CD4-positive, CD25-positive, alpha-beta regulatory T cell (primary cell): Measurements from ENCODE around the gene PSMA7. TPM values are rescaled to one million over a fixed set of nuclear protein-coding genes. Genes with fewer than 3 reads are reported as not detected.

Experiments
- ATAC-seq, 2 donors: fragments of 150-1000 bp; cut with Tn5 transposase; one replicate each; pipeline ENCODE4 v1.10.0; 2021; ENCODE audit warnings: low read depth in 2 of 2, moderate number of reproducible peaks in 2 of 2, moderate library complexity in 1 of 2
- DNase-seq, 3 donors: peaks; one replicate each; pipeline versions ENCODE4 v3.0.0 to v3.0.0-alpha.2; 2012 to 2022; ENCODE audit warnings: mixed read lengths in 1 of 3
- H3K27ac ChIP-seq: one replicate; pipeline ENCODE4 v1.7.0; 2013; ENCODE audit warnings: mild to moderate bottlenecking, low read length; ENCODE audit not compliant: insufficient read depth, poor library complexity, severe bottlenecking
- H3K27me3 ChIP-seq: one replicate; pipeline ENCODE4 v1.7.0; 2013; ENCODE audit warnings: low read length; ENCODE audit not compliant: control insufficient read depth, insufficient read depth
- H3K36me3 ChIP-seq: one replicate; pipeline ENCODE4 v1.7.0; 2013; ENCODE audit warnings: mild to moderate bottlenecking, low read length, moderate library complexity; ENCODE audit not compliant: control insufficient read depth, insufficient read depth
- H3K4me1 ChIP-seq: 2 replicates; pipeline ENCODE4 v1.7.0; 2013; ENCODE audit warnings: mild to moderate bottlenecking, low read length; ENCODE audit not compliant: insufficient read depth, control insufficient read depth, poor library complexity, severe bottlenecking
- H3K4me3 ChIP-seq: one replicate; pipeline ENCODE4 v1.7.0; 2013; ENCODE audit warnings: low read depth, mild to moderate bottlenecking, low read length, moderate library complexity
- H3K9me3 ChIP-seq, 2 experiments: 1 replicate in 1 of 2; 2 replicates in 1 of 2; pipeline ENCODE4 v1.7.0; 2013; ENCODE audit warnings: low read length in 2 of 2, mild to moderate bottlenecking in 1 of 2, moderate library complexity in 1 of 2; ENCODE audit not compliant: control insufficient read depth in 2 of 2
- H3K27ac Mint-ChIP-seq, 3 donors: one replicate each; pipeline ENCODE4 v1.8.0; 2020 to 2022; ENCODE audit warnings: mild to moderate bottlenecking in 3 of 3, mixed read lengths in 3 of 3, moderate library complexity in 2 of 3
- H3K27me3 Mint-ChIP-seq: one replicate; pipeline ENCODE4 v1.8.0; 2022; ENCODE audit warnings: mild to moderate bottlenecking, mixed read lengths
- H3K36me3 Mint-ChIP-seq: one replicate; pipeline ENCODE4 v1.8.0; 2020; ENCODE audit warnings: mixed read lengths
- H3K4me1 Mint-ChIP-seq, 4 donors: one replicate each; pipeline ENCODE4 v1.8.0; 2020 to 2022; ENCODE audit warnings: mixed read lengths in 4 of 4, mild to moderate bottlenecking in 1 of 4
- H3K4me3 Mint-ChIP-seq, 4 donors: one replicate each; pipeline ENCODE4 v1.8.0; 2020 to 2022; ENCODE audit warnings: mild to moderate bottlenecking in 4 of 4, mixed read lengths in 4 of 4, moderate library complexity in 3 of 4
- H3K9me3 Mint-ChIP-seq, 7 donors: one replicate each; pipeline ENCODE4 v1.8.0; 2020 to 2022; ENCODE audit warnings: mixed read lengths in 7 of 7, mild to moderate bottlenecking in 3 of 7, moderate library complexity in 2 of 7
- polyA plus RNA-seq, 4 donors: library from polyadenylated mRNA; unstranded; fragments of 300-500 nt; fragmentation: Illumina TruSeq; gene quantifications; one replicate each; pipeline ENCODE4 v1.2.3, GENCODE V29; 2021
- total RNA-seq: library from RNA; stranded (reverse); gene quantifications from one replicate; pipeline ENCODE4 v1.2.3, GENCODE V29; 2022

Gene PSMA7
- total and polyA plus RNA-seq, 5 donors from 2014 or later: 172 to 670 (median 553) TPM

- Mint-ChIP-seq H3K4me1 (peaks cover 0 to 13% (median 2%) of the 10 kb centered on the region in 4 donors), H3K9me3 (peaks cover 0 to 1% (median 0%) of the 10 kb centered on the region in 7 donors), H3K27ac (no peak overlapping the region), H3K27me3 (no peaks in the 10 kb centered on the region), H3K36me3 (peaks cover 3% of the 10 kb centered on the region), H3K4me3 (no peak overlapping the region)
- no peak for DNase-seq
- Histone ChIP-seq H3K27ac (no peak overlapping the region), H3K9me3 (no peaks in the 10 kb centered on the region), H3K27me3 (no peaks in the 10 kb centered on the region), H3K4me1 (peaks cover 8% of the 10 kb centered on the region), H3K36me3 (peaks cover 30% of the 10 kb centered on the region), H3K4me3 (no peak overlapping the region)
- ATAC-seq: no peak
Measured at GRCh38 chr20:62161347-62161746, 18.2 kb upstream of the PSMA7 start.

- H3K9me3 Mint-ChIP-seq: peaks cover 0 to 1% (median 0%) of the 10 kb centered on the region in 7 donors
- H3K36me3 Mint-ChIP-seq: peaks cover 4% of the 10 kb centered on the region
- no peaks in the 10 kb centered on the region for H3K27me3 Mint-ChIP-seq
- no peaks in the 10 kb centered on the region for H3K27me3 ChIP-seq
- H3K4me3 ChIP-seq: no peak overlapping the region
- ATAC-seq: no peak
- H3K27ac ChIP-seq: no peak overlapping the region
- peaks cover 0 to 15% (median 2%) of the 10 kb centered on the region in 4 donors for H3K4me1 Mint-ChIP-seq
- H3K4me3 Mint-ChIP-seq: no peak overlapping the region
- H3K9me3 ChIP-seq: no peaks in the 10 kb centered on the region
- no peak for DNase-seq
- H3K36me3 ChIP-seq: peaks cover 26% of the 10 kb centered on the region
- H3K4me1 ChIP-seq: peaks cover 8% of the 10 kb centered on the region
- no peak overlapping the region for H3K27ac Mint-ChIP-seq
Measured at GRCh38 chr20:62160876-62161275, 17.7 kb upstream of the PSMA7 start.

DNA sequence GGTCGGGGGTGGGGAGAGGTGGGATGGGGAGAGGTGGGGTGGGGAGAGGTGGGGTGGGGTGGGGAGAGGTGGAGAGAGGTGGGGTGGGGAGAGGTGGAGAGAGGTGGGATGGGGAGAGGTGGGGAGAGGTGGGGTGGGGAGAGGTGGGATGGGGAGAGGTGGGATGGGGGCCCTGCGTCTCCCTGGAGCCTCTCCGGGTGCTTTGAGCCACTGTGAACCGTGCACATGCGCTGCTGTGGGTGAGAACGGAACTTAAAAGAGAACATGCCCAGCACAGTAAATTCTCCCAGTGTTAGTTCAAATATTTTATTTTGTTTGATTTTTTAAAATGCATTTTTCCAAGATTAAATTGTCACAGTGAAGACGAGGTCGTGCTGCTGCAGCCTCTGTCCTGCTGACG, 17.1 kb upstream of the PSMA7 start:
- no peak overlapping the region for H3K4me3 Mint-ChIP-seq
- peaks cover 0 to 1% (median 0%) of the 10 kb centered on the region in 7 donors for H3K9me3 Mint-ChIP-seq
- H3K27me3 ChIP-seq: no peaks in the 10 kb centered on the region
- DNase-seq (no peak), ATAC-seq (no peak)
- H3K36me3 ChIP-seq: peaks cover 20% of the 10 kb centered on the region
- H3K27ac ChIP-seq: no peak overlapping the region
- peaks cover 11% of the 10 kb centered on the region for H3K36me3 Mint-ChIP-seq
- H3K27me3 Mint-ChIP-seq: no peaks in the 10 kb centered on the region
- H3K4me1 ChIP-seq: peaks cover 8% of the 10 kb centered on the region
- peaks cover 0 to 20% (median 2%) of the 10 kb centered on the region in 4 donors for H3K4me1 Mint-ChIP-seq
- no peaks in the 10 kb centered on the region for H3K9me3 ChIP-seq
- H3K4me3 ChIP-seq: no peak overlapping the region
- no peak overlapping the region for H3K27ac Mint-ChIP-seq

- peaks cover 17% of the 10 kb centered on the region for H3K36me3 ChIP-seq
- no peaks in the 10 kb centered on the region for H3K27me3 ChIP-seq
- Mint-ChIP-seq H3K36me3 (peaks cover 13% of the 10 kb centered on the region), H3K9me3 (peaks cover 0 to 1% (median 0%) of the 10 kb centered on the region in 7 donors), H3K4me3 (no peak overlapping the region), H3K4me1 (peaks cover 0 to 21% (median 3%) of the 10 kb centered on the region in 4 donors), H3K27me3 (no peaks in the 10 kb centered on the region), H3K27ac (peak overlapping the region in 1 of 3 donors; percentile 62)
- H3K4me3 ChIP-seq: no peak overlapping the region
- H3K9me3 ChIP-seq: no peaks in the 10 kb centered on the region
- no peak overlapping the region for H3K27ac ChIP-seq
- ATAC-seq (no peak), DNase-seq (peak in 1 of 3 donors; percentile 30)
- peaks cover 8% of the 10 kb centered on the region for H3K4me1 ChIP-seq
Measured at GRCh38 chr20:62159839-62160238, 16.6 kb upstream of the PSMA7 start.

DNA sequence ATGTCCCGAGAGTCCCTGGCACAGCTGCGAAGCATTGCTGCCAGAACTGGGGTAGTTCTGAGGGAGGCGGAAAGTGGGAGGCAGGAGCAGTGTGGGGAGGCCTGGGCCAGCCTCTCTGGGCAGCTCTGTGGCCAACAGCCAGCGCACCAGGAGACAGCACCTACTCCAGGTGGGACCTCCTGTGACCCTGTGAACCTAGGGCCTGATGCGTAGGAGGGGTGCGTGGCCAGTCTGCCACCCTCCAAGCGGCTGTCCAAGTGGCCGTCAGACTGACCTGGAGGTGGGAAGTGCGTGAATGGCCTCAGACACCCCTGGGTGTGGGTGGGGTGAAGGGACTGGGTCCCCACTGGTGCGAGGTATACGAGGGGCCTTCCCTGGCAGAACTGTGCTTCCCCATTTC, 15.9 kb upstream of the PSMA7 start:
- H3K36me3 Mint-ChIP-seq: peaks cover 20% of the 10 kb centered on the region
- H3K4me1 Mint-ChIP-seq: peaks cover 0 to 24% (median 5%) of the 10 kb centered on the region in 4 donors
- no peak overlapping the region for H3K4me3 Mint-ChIP-seq

DNA sequence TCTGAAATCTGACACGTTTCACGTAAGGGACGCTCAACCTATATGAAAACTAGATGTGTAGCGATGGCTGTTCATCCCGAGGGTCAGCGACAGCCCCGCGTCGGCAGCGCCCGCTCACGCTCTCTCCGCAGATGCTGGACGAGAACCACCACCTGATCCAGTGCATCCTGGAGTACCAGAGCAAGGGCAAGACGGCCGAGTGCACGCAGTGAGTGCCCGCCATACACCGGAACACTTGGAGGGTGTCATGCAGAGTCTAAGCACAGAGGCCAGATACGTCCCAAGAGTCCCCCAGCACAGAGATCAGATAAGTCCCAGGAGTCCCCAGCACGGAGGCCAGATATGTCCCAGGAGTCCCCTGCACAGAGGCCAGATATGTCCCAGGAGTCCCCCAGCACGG, 15.3 kb upstream of the PSMA7 start:
- no peak overlapping the region for H3K27ac Mint-ChIP-seq
- ATAC-seq: no peak
- H3K4me1 ChIP-seq: peaks cover 8% of the 10 kb centered on the region
- no peak overlapping the region for H3K4me3 Mint-ChIP-seq
- H3K4me3 ChIP-seq: no peak overlapping the region
- no peaks in the 10 kb centered on the region for H3K27me3 ChIP-seq
- no peak for DNase-seq
- no peaks in the 10 kb centered on the region for H3K27me3 Mint-ChIP-seq
- peaks cover 25% of the 10 kb centered on the region for H3K36me3 Mint-ChIP-seq
- no peak overlapping the region for H3K27ac ChIP-seq
- peaks cover 20% of the 10 kb centered on the region for H3K36me3 ChIP-seq
- H3K4me1 Mint-ChIP-seq: peaks cover 0 to 27% (median 7%) of the 10 kb centered on the region in 4 donors
- H3K9me3 ChIP-seq: no peaks in the 10 kb centered on the region
- H3K9me3 Mint-ChIP-seq: peaks cover 0 to 2% (median 0%) of the 10 kb centered on the region in 7 donors

More for the DNA sequence above, 15.9 kb upstream of the PSMA7 start:
- H3K27me3 Mint-ChIP-seq: no peaks in the 10 kb centered on the region
- Histone ChIP-seq H3K27me3 (no peaks in the 10 kb centered on the region), H3K4me1 (peaks cover 8% of the 10 kb centered on the region), H3K27ac (no peak overlapping the region), H3K9me3 (no peaks in the 10 kb centered on the region), H3K4me3 (no peak overlapping the region), H3K36me3 (peaks cover 17% of the 10 kb centered on the region)
- peaks cover 0 to 1% (median 0%) of the 10 kb centered on the region in 7 donors for H3K9me3 Mint-ChIP-seq
- DNase-seq (no peak), ATAC-seq (no peak)
- H3K27ac Mint-ChIP-seq: no peak overlapping the region

DNA sequence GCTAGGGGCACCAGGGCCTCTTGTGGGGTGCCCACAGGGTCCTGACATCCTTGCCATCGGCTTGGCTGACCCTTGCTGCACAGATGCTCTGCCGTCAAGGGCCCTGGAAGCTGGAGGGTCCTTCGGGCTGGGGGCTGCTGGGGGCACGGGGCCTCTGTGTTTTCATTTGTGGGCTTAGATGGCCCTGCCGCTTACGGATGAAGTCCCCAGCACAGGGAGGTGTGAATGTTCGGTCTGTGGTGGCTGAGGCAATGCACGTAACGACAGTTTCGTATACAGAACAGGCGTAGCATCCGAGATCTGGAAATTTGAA, 14.8 kb upstream of the PSMA7 start:
- Mint-ChIP-seq H3K27me3 (no peaks in the 10 kb centered on the region), H3K4me1 (peaks cover 0 to 27% (median 8%) of the 10 kb centered on the region in 4 donors), H3K9me3 (peaks cover 0 to 3% (median 0%) of the 10 kb centered on the region in 7 donors), H3K4me3 (no peak overlapping the region), H3K27ac (no peak overlapping the region), H3K36me3 (peaks cover 27% of the 10 kb centered on the region)
- H3K27ac ChIP-seq: no peak overlapping the region
- H3K9me3 ChIP-seq: no peaks in the 10 kb centered on the region
- DNase-seq (no peak), ATAC-seq (no peak)
- H3K4me3 ChIP-seq: no peak overlapping the region
- peaks cover 8% of the 10 kb centered on the region for H3K4me1 ChIP-seq
- peaks cover 20% of the 10 kb centered on the region for H3K36me3 ChIP-seq
- no peaks in the 10 kb centered on the region for H3K27me3 ChIP-seq

DNA sequence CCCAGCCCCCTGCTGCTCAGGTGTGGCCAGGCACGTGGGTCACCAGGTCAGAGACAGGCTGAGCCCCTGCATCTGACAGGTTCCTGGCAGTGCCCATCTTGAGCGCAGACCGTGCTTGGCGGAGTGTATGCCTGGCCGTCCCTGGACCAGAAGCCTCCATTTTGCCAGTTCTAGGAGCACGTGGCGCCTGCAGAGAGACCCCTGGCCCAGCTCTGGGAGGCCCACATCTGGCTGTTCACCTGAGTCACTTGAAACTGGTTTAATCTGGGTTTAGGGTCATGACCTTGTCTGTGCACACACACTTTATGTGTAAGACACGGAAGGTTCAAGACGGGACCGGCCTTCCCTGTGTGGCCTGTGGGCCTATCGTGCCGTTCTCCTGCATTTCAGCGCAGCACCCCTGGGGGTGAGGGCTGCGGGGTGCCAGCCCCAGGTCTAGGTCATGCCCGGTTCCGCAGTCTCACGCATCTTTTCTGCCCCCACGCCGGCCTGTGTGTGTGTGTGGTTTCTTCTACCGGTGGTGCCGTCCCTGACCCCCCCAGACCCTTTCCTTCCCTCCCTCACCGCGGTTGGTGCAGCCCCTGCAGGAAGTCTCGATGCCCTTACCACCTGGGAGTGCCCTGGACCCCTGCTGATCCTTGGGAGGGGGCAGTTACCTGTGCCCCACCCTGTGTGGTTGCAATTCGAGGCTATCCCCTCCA, 14.3 kb upstream of the PSMA7 start:
- H3K4me1 ChIP-seq: peaks cover 8% of the 10 kb centered on the region
- DNase-seq (no peak), ATAC-seq (no peak)
- Mint-ChIP-seq H3K4me1 (peaks cover 0 to 27% (median 8%) of the 10 kb centered on the region in 4 donors), H3K9me3 (peaks cover 0 to 3% (median 1%) of the 10 kb centered on the region in 7 donors), H3K27me3 (no peaks in the 10 kb centered on the region), H3K4me3 (no peak overlapping the region), H3K36me3 (peaks cover 32% of the 10 kb centered on the region), H3K27ac (no peak overlapping the region)
- peaks cover 17% of the 10 kb centered on the region for H3K36me3 ChIP-seq
- H3K27ac ChIP-seq: no peak overlapping the region
- no peak overlapping the region for H3K4me3 ChIP-seq
- H3K27me3 ChIP-seq: no peaks in the 10 kb centered on the region
- H3K9me3 ChIP-seq: no peaks in the 10 kb centered on the region
